Measurements from ENCODE around the gene TMEM213.

Gene TMEM213

GRCh38 chr7:138797715-138798320, at the start of gene TMEM213, which contains the start of gene ATP6V0A4:
TMEM213 (plus strand) TSS chr7:138797994; CDS start chr7:138798105, 111 bp downstream.
ATP6V0A4 (minus strand) TSS chr7:138798196; CDS start chr7:138771247, 26,949 bp downstream.
- no peak within 1 kb of the TSS for H3K4me3 ChIP-seq (ENCODE audit: low read length)
- no peak for TF ChIP-seq CTCF (conservative IDR thresholded peaks at IDR 0.05; ENCODE audit: low read depth, low read length)
- DNase-seq (ENCODE audit: low read depth): no peak

GRCh38 chr7:138748666-138749065, 49.1 kb upstream of the TMEM213 start:
- no peak for DNase-seq (ENCODE audit: low read depth)
- no peak for TF ChIP-seq CTCF (conservative IDR thresholded peaks at IDR 0.05; ENCODE audit: low read depth, low read length)
- no peak overlapping the region for H3K4me3 ChIP-seq (ENCODE audit: low read length)

GRCh38 chr7:138749960-138750359, 47.8 kb upstream of the TMEM213 start:
- no peak for TF ChIP-seq CTCF (conservative IDR thresholded peaks at IDR 0.05; ENCODE audit: low read depth, low read length)
- H3K4me3 ChIP-seq (ENCODE audit: low read length): no peak overlapping the region
- DNase-seq (ENCODE audit: low read depth): no peak

- TF ChIP-seq CTCF (conservative IDR thresholded peaks at IDR 0.05; ENCODE audit: low read depth, low read length): no peak
- H3K4me3 ChIP-seq (ENCODE audit: low read length): no peak overlapping the region
- no peak for DNase-seq (ENCODE audit: low read depth)
These were observed 47.3 kb upstream of the TMEM213 start for GRCh38 chr7:138750473-138750872.

GRCh38 chr7:138750901-138751464, 46.8 kb upstream of the TMEM213 start:
- H3K4me3 ChIP-seq (ENCODE audit: low read length): no peak overlapping the region
- TF ChIP-seq CTCF (conservative IDR thresholded peaks at IDR 0.05; ENCODE audit: low read depth, low read length): no peak
- DNase-seq (ENCODE audit: low read depth): no peak

- DNase-seq (ENCODE audit: low read depth): no peak
- H3K4me3 ChIP-seq (ENCODE audit: low read length): no peak overlapping the region
- TF ChIP-seq CTCF (conservative IDR thresholded peaks at IDR 0.05; ENCODE audit: low read depth, low read length): no peak
These were observed 45.2 kb upstream of the TMEM213 start for GRCh38 chr7:138752518-138753149.

GRCh38 chr7:138753150-138753518, 44.7 kb upstream of the TMEM213 start:
- no peak for DNase-seq (ENCODE audit: low read depth)
- TF ChIP-seq CTCF (conservative IDR thresholded peaks at IDR 0.05; ENCODE audit: low read depth, low read length): no peak
- no peak overlapping the region for H3K4me3 ChIP-seq (ENCODE audit: low read length)

All from retinal pigment epithelial cell (primary cell).